NCI-H774 (cell line): ENCODE data around the gene MAP4K3.
"Not testable (repeated sequence)": the region's sequence is repeated elsewhere in the genome, so short reads cannot be mapped to it uniquely, and the experiment has no call there.

ENCODE experiments used
- DNase-seq: peaks from one replicate; lab custom pipeline; 2025; lab: John Stamatoyannopoulos, UW

MAP4K3 gene

GRCh38 chr2:39301352-39301751 lies 135.7 kb downstream of the MAP4K3 start:
- no peak for DNase-seq

GRCh38 chr2:39300044-39300978 lies 136.8 kb downstream of the MAP4K3 start:
- peak; percentile 7 for DNase-seq

- no peak for DNase-seq
Observed at GRCh38 chr2:39290433-39290832, 146.7 kb downstream of the MAP4K3 start.

- DNase-seq, result no peak
Observed at GRCh38 chr2:39289609-39290008, 147.5 kb downstream of the MAP4K3 start.

- no peak for DNase-seq
Observed at GRCh38 chr2:39283561-39283960, 153.5 kb downstream of the MAP4K3 start.

- no peak for DNase-seq
Observed at GRCh38 chr2:39281391-39281790, 155.7 kb downstream of the MAP4K3 start.

- DNase-seq, result no peak
Observed at GRCh38 chr2:39275016-39275415, 162.1 kb downstream of the MAP4K3 start.

- DNase-seq, result no peak
Observed at GRCh38 chr2:39269941-39270340, 167.1 kb downstream of the MAP4K3 start.

- no peak for DNase-seq
Observed at GRCh38 chr2:39266916-39267434, 170.1 kb downstream of the MAP4K3 start.

- DNase-seq, result no peak
Observed at GRCh38 chr2:39266139-39266805, 170.8 kb downstream of the MAP4K3 start.

- DNase-seq, result peak; percentile 48
Observed at GRCh38 chr2:39265315-39265714, 171.8 kb downstream of the MAP4K3 start.

GRCh38 chr2:39264733-39265132 lies 172.4 kb downstream of the MAP4K3 start:
- no peak for DNase-seq

GRCh38 chr2:39260087-39260486 lies 177.0 kb downstream of the MAP4K3 start:
- no peak for DNase-seq

GRCh38 chr2:39256040-39256439 lies 181.0 kb downstream of the MAP4K3 start:
- no peak for DNase-seq

GRCh38 chr2:39252888-39253518 lies 184.1 kb downstream of the MAP4K3 start:
- DNase-seq, result no peak

GRCh38 chr2:39247512-39248043 lies 189.5 kb downstream of the MAP4K3 start:
- peak; percentile 60 for DNase-seq

GRCh38 chr2:39246382-39246980 lies 190.6 kb downstream of the MAP4K3 start:
- no peak for DNase-seq

GRCh38 chr2:39244963-39245625 lies 192.0 kb downstream of the MAP4K3 start:
- DNase-seq, result not testable (repeated sequence)

- DNase-seq, result not testable (repeated sequence)
Observed at GRCh38 chr2:39244241-39244862, 192.7 kb downstream of the MAP4K3 start.

GRCh38 chr2:39243469-39244123 lies 193.5 kb downstream of the MAP4K3 start, which contains the start of gene CDKL4:
TSS of gene CDKL4 (minus strand) at chr2:39243970.
- DNase-seq, result no peak
